H9 (cell line): ENCODE measurements around the gene NDUFAF2. TPM values are rescaled to one million over a fixed set of nuclear protein-coding genes. Genes with fewer than 3 reads are reported as not detected.

Experiments used
- DNase-seq: peaks from one replicate; pipeline ENCODE4 v3.0.0-alpha.2; 2017
- H2AFZ ChIP-seq: one replicate; pipeline ENCODE4 v1.6.1; 2013; ENCODE audit warnings: mild to moderate bottlenecking, low read length, control low read depth, moderate library complexity
- H2AK5ac ChIP-seq: 2 replicates; pipeline ENCODE4 v1.6.1; 2013; ENCODE audit warnings: low read length, control low read depth, mixed read lengths; ENCODE audit not compliant: insufficient read length
- H2BK120ac ChIP-seq: one replicate; pipeline ENCODE4 v1.6.1; 2013; ENCODE audit warnings: low read depth, mild to moderate bottlenecking, low read length, control low read depth, inconsistent platforms; ENCODE audit not compliant: poor library complexity, severe bottlenecking
- H2BK12ac ChIP-seq: 2 replicates; pipeline ENCODE4 v1.6.1; 2013; ENCODE audit warnings: low read length, control low read depth, mixed read lengths, low read depth; ENCODE audit not compliant: insufficient read length
- H2BK15ac ChIP-seq: 2 replicates; pipeline ENCODE4 v1.6.1; 2013; ENCODE audit warnings: low read depth, low read length, control low read depth
- H2BK20ac ChIP-seq: one replicate; pipeline ENCODE4 v1.6.1; 2013; ENCODE audit warnings: low read depth, mild to moderate bottlenecking, low read length, control low read depth, inconsistent platforms; ENCODE audit not compliant: poor library complexity, severe bottlenecking
- H2BK5ac ChIP-seq: 2 replicates; pipeline ENCODE4 v1.6.1; 2013; ENCODE audit warnings: low read length, control low read depth, mixed read lengths; ENCODE audit not compliant: insufficient read length
- H3K14ac ChIP-seq: 2 replicates; pipeline ENCODE4 v1.6.1; 2013; ENCODE audit warnings: low read length, control low read depth; ENCODE audit not compliant: insufficient read depth
- H3K18ac ChIP-seq: 2 replicates; pipeline ENCODE4 v1.6.1; 2013; ENCODE audit warnings: low read depth, mild to moderate bottlenecking, mixed read lengths, low read length, control low read depth; ENCODE audit not compliant: insufficient read length
- H3K23ac ChIP-seq: 2 replicates; pipeline ENCODE4 v1.6.1; 2013; ENCODE audit warnings: low read length, control low read depth, mixed read lengths, low read depth; ENCODE audit not compliant: insufficient read length
- H3K23me2 ChIP-seq: 2 replicates; pipeline ENCODE4 v1.6.1; 2013; ENCODE audit warnings: low read depth, mild to moderate bottlenecking, mixed read lengths, low read length, control low read depth; ENCODE audit not compliant: insufficient read length, poor library complexity, severe bottlenecking
- H3K27ac ChIP-seq: 2 replicates; pipeline ENCODE4 v1.5.1; 2013; ENCODE audit warnings: low read length, control low read depth, mixed read lengths, low read depth; ENCODE audit not compliant: insufficient read length
- H3K27me3 ChIP-seq: 2 replicates; pipeline ENCODE4 v1.6.1; 2013; ENCODE audit warnings: low read length, control low read depth, inconsistent platforms; ENCODE audit not compliant: insufficient read depth
- H3K4ac ChIP-seq: 2 replicates; pipeline ENCODE4 v1.6.1; 2013; ENCODE audit warnings: low read depth, mild to moderate bottlenecking, control low read depth, inconsistent platforms, low read length, moderate library complexity
- H3K4me1 ChIP-seq: 2 replicates; pipeline ENCODE4 v1.6.1; 2013; ENCODE audit warnings: low read length, control low read depth, inconsistent platforms; ENCODE audit not compliant: insufficient read depth
- H3K4me2 ChIP-seq: 2 replicates; pipeline ENCODE4 v1.6.1; 2013; ENCODE audit warnings: low read length, control low read depth, mixed read lengths; ENCODE audit not compliant: insufficient read length, insufficient read depth
- H3K56ac ChIP-seq: 2 replicates; pipeline ENCODE4 v1.6.1; 2013; ENCODE audit warnings: low read depth, mild to moderate bottlenecking, mixed read lengths, low read length, control low read depth; ENCODE audit not compliant: insufficient read length
- H3K79me1 ChIP-seq: 2 replicates; pipeline ENCODE4 v1.6.1; 2013; ENCODE audit warnings: low read depth, mild to moderate bottlenecking, moderate library complexity, low read length, control low read depth, inconsistent platforms; ENCODE audit not compliant: insufficient read depth, poor library complexity, severe bottlenecking
- H3K79me2 ChIP-seq: 2 replicates; pipeline ENCODE4 v1.6.1; 2013; ENCODE audit warnings: low read length, control low read depth, inconsistent platforms; ENCODE audit not compliant: insufficient read depth
- H3K9ac ChIP-seq: 2 replicates; pipeline ENCODE4 v1.6.1; 2013; ENCODE audit warnings: low read length, control low read depth, mixed read lengths; ENCODE audit not compliant: insufficient read length; ENCODE audit errors: extremely low read depth
- H3K9me3 ChIP-seq: one replicate; pipeline ENCODE4 v1.6.1; 2013; ENCODE audit warnings: low read depth, low read length, inconsistent platforms; ENCODE audit not compliant: control insufficient read depth
- H3T11ph ChIP-seq: one replicate; pipeline ENCODE4 v1.6.1; 2013; ENCODE audit warnings: mild to moderate bottlenecking, low read length, control low read depth, inconsistent platforms
- H4K20me1 ChIP-seq: one replicate; pipeline ENCODE4 v1.6.1; 2013; ENCODE audit not compliant: control insufficient read depth, insufficient read length, insufficient read depth
- H4K5ac ChIP-seq: 2 replicates; pipeline ENCODE4 v1.6.1; 2013; ENCODE audit warnings: low read depth, mild to moderate bottlenecking, mixed read lengths, low read length, control low read depth; ENCODE audit not compliant: insufficient read length
- H4K8ac ChIP-seq: replicated peaks from 2 replicates; pipeline ENCODE4 v1.6.1; 2013; ENCODE audit warnings: low read length, control low read depth, mixed read lengths, low read depth; ENCODE audit not compliant: insufficient read length
- H4K91ac ChIP-seq: 2 replicates; pipeline ENCODE4 v1.6.1; 2013; ENCODE audit warnings: low read depth, mild to moderate bottlenecking, moderate library complexity, mixed read lengths, low read length, control low read depth; ENCODE audit not compliant: insufficient read length
- H3K27ac Mint-ChIP-seq, 3 experiments: 2 replicates in 2 of 3; 3 replicates in 1 of 3; pipeline ENCODE4 v1.8.0; 2020 to 2021; ENCODE audit warnings: mixed read lengths in 3 of 3, mild to moderate bottlenecking in 1 of 3, moderate library complexity in 1 of 3
- H3K27me3 Mint-ChIP-seq: 2 replicates; pipeline ENCODE4 v1.8.0; 2021; ENCODE audit warnings: low read depth, mild to moderate bottlenecking, moderate library complexity, mixed read lengths
- H3K36me3 Mint-ChIP-seq, 3 experiments: 2 replicates in 2 of 3; 3 replicates in 1 of 3; pipeline ENCODE4 v1.8.0; 2020 to 2021; ENCODE audit warnings: low read depth in 3 of 3, mixed read lengths in 3 of 3; ENCODE audit not compliant: insufficient read depth in 1 of 3
- H3K4me1 Mint-ChIP-seq, 2 experiments: 2 replicates each; pipeline ENCODE4 v1.8.0; 2020; ENCODE audit warnings: mixed read lengths in 2 of 2
- H3K4me3 Mint-ChIP-seq, 2 experiments: 2 replicates in 1 of 2; 3 replicates in 1 of 2; pipeline ENCODE4 v1.8.0; 2020 to 2021; ENCODE audit warnings: mild to moderate bottlenecking in 2 of 2, mixed read lengths in 2 of 2, moderate library complexity in 1 of 2
- H3K9me3 Mint-ChIP-seq, 2 experiments: 2 replicates in 1 of 2; 3 replicates in 1 of 2; pipeline ENCODE4 v1.8.0; 2020; ENCODE audit warnings: mild to moderate bottlenecking in 2 of 2, mixed read lengths in 2 of 2, moderate library complexity in 1 of 2
- total RNA-seq: library from RNA; stranded (reverse); gene quantifications from 2 replicates; pipeline ENCODE4 v1.2.1, GENCODE V29; 2021
- TF ChIP-seq, protein P1 (sequence below): fragments of 200-600 bp; sonication (generic); conservative IDR thresholded peaks from 3 replicates; pipeline ENCODE4 v1.8.0; 2021; ENCODE audit warnings: antibody characterized with exemption, mild to moderate bottlenecking

NDUFAF2 gene
- total RNA-seq, 1 experiment from 2014 or later: 31.4 TPM

DNA sequence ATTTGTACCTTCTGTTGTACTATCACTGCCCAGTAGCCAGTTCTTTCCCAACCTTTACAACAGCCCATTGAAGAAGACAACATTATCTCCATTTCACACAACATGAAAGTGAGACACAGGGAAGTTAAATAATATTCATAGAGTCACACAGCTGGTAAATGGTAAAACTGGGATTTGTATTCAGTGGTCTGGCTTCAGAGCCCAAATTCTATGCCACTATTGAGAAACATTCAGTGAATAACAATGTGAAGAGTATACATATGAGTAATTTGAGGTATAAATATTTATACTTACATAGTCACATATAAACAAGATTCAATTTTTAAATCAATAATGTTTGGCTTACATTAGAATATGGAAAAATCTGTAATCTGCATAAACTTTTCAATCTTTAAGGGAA is 203.5 kb downstream of the NDUFAF2 start:
- Histone ChIP-seq H3K4me2 (no peak overlapping the region), H4K20me1 (no peaks in the 10 kb centered on the region), H3K9ac (no peak overlapping the region), H3K4me1 (no peaks in the 10 kb centered on the region), H2BK120ac (no peak overlapping the region), H2BK5ac (no peak overlapping the region), H4K91ac (no peak overlapping the region), H3K9me3 (no peaks in the 10 kb centered on the region), H3K23ac (no peak overlapping the region), H3K27ac (no peak overlapping the region), H3K79me2 (no peaks in the 10 kb centered on the region), H3T11ph (no peak overlapping the region), H2AFZ (no peak overlapping the region), H2BK12ac (no peak overlapping the region), H3K18ac (no peak overlapping the region), H2BK20ac (no peak overlapping the region), H4K5ac (no peak overlapping the region), H2AK5ac (no peak overlapping the region), H3K23me2 (no peaks in the 10 kb centered on the region), H3K56ac (no peak overlapping the region), H3K4ac (no peak overlapping the region), H4K8ac (no peak overlapping the region), H3K27me3 (no peaks in the 10 kb centered on the region), H3K14ac (no peak overlapping the region), H3K79me1 (no peaks in the 10 kb centered on the region), H2BK15ac (no peak overlapping the region)
- no peak for DNase-seq
- no peak overlapping the region for H3K27ac Mint-ChIP-seq
- H3K4me3 Mint-ChIP-seq: no peak overlapping the region
- H3K4me1 Mint-ChIP-seq: no peaks in the 10 kb centered on the region
- H3K9me3 Mint-ChIP-seq: no peaks in the 10 kb centered on the region
- no peaks in the 10 kb centered on the region for H3K36me3 Mint-ChIP-seq
- no peaks in the 10 kb centered on the region for H3K27me3 Mint-ChIP-seq
- TF ChIP-seq, protein P1, sequence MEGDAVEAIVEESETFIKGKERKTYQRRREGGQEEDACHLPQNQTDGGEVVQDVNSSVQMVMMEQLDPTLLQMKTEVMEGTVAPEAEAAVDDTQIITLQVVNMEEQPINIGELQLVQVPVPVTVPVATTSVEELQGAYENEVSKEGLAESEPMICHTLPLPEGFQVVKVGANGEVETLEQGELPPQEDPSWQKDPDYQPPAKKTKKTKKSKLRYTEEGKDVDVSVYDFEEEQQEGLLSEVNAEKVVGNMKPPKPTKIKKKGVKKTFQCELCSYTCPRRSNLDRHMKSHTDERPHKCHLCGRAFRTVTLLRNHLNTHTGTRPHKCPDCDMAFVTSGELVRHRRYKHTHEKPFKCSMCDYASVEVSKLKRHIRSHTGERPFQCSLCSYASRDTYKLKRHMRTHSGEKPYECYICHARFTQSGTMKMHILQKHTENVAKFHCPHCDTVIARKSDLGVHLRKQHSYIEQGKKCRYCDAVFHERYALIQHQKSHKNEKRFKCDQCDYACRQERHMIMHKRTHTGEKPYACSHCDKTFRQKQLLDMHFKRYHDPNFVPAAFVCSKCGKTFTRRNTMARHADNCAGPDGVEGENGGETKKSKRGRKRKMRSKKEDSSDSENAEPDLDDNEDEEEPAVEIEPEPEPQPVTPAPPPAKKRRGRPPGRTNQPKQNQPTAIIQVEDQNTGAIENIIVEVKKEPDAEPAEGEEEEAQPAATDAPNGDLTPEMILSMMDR: no peak
